Activated CD4-positive, CD25-positive, alpha-beta regulatory T cell treated with anti-CD3 and anti-CD28 coated beads, Interleukin-2, amount 50 U/mL, for 24 hours (primary cell): ENCODE measurements around the gene CMSS1.

Source experiments
- ATAC-seq, 2 donors: fragments of 150-1000 bp; cut with Tn5 transposase; one replicate each; pipeline ENCODE4 v1.10.0; 2021; ENCODE audit warnings: mild to moderate bottlenecking in 1 of 2, moderate library complexity in 1 of 2

The CMSS1 gene

DNA sequence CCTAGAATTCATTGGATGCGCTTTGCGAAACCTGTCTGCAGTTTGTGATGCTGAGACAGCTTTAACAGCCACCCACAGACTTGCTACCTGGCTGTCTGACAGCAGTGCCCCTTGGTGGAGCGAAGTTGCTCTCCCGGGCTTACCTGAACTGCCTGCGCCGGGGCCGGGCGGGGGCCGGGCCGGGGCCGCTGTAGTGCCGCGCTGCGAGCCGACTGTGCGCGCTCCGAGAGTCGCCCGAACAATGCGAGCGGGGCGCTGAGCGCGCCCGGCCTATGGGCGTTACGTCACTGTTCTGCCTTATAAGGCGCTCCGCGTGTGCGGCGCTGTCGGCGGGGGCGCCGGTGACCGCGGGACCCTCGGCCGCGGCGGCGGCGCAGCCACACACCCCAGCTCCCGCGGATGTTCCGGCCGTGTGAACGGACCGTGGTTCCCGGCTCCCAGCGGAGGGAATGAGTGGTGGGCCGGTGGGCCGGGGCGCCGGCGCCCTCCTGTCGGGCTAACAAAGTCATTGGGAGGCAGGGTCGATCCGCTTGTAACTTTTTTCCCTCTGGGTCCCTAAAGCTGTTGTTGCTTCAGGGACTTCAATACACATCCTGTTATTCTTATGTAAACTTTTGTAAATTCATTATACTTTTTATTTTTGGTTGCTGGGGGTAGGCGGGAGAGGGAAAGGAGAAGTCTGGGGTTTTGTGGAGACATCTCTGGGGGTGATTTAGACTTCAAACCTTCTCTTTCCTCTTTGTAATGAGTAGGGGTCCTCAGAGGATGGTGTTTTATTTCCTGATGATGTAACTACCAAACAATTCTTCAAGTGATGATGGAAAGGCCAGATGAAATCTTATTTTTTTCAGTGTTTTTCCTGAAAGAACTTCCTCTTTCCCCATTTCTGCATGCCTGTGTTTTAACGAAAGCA is 58.5 kb downstream of the CMSS1 start:
- ATAC-seq = peak; percentile 96

- ATAC-seq = no peak
These were observed 59.4 kb downstream of the CMSS1 start for GRCh38 chr3:99877031-99877579.

- ATAC-seq = peak; percentile 22 to 48
These were observed 60.3 kb downstream of the CMSS1 start for GRCh38 chr3:99878005-99878404.

DNA sequence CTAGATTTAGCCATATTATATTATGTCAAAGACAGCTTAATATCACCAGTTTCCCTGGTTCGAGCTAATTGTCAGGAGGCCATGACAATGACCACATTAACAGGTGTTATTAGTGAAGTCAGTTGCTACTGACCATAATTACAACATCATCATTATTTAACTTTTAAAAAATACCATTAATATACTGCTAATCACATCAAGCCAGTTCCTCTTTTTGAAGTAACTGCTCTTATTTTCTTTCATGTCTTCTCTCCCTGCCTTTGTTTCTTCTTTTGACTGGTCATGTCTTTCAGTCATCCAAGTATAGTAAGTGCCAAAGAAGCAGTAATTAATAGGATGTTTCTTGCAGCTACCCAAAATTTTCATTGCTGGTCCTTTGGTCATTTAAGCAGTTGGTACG is 61.6 kb downstream of the CMSS1 start:
- ATAC-seq = no peak

- no peak for ATAC-seq
These were observed 63.5 kb downstream of the CMSS1 start for GRCh38 chr3:99881121-99881524.

DNA sequence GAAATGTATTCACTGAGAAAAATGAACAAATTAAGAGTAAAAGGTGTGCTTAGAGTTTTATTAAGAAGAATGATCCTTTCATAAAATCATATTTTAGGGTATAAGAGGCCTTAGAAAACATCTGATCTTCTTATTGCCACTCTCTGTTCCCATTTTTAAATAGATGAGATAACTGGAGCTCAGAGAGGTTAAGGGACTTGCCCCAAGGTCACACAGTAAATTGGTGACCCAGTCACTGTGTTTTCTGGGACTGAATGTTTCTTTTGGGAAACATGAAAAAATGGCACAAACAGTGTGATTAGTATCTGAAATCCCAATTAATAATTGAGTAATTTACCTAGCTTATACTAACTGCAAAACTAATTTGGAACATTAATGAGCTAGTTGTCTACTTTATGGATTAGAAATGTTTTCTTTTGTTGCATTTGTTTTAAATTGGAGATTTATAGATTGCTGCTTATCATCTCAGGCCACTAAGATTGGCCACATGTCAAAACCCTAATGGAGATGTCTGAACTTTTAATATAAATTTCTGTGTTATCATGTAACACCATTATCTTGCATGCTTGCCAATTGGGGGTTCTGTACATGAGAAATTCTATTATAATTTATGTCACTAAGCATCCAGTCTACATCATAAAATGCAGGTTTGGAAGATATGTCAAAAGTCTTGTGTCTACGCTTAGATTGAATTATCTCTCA is 64.9 kb downstream of the CMSS1 start:
- no peak for ATAC-seq

DNA sequence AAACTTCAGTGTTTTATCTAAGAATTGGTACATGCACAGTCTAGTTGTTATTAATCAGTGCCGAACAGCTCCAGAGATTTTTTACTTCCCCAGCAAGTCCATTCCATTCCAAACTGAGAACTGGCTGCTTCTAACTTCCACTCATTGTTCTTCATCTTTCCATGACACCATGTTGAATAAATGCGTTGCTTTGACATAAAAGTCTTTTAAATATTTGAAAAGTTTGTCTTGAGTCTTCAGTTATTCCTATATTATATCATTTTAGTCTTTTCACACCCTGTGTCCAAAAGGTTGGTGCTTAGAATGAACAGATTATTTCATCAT is 65.4 kb downstream of the CMSS1 start:
- ATAC-seq = no peak

- no peak for ATAC-seq
These were observed 66.0 kb downstream of the CMSS1 start for GRCh38 chr3:99883693-99884092.

- ATAC-seq = no peak
These were observed 66.8 kb downstream of the CMSS1 start for GRCh38 chr3:99884484-99884883.

DNA sequence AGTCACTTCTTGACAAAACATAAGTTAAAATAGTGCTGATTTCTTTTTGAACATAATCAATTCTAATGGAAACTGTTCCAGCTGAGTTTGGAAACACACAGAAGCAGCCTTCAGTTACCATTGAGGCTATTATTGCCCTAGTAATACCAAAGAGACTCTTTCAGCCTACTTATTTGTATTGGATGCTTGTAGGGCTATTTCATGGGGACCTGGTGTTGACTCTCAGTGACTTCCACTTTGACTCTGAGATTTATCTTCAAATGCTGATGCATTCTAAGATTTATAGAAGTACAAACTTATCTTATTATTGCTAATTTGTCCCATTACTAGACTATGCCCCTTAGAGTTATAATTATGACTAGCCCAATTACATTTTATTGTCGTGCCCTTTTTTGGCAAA is 67.4 kb downstream of the CMSS1 start:
- no peak for ATAC-seq

- ATAC-seq = no peak
These were observed 68.2 kb downstream of the CMSS1 start for GRCh38 chr3:99885851-99886250.

GRCh38 chr3:99891610-99892285 is 74.1 kb downstream of the CMSS1 start:
- ATAC-seq = no peak

DNA sequence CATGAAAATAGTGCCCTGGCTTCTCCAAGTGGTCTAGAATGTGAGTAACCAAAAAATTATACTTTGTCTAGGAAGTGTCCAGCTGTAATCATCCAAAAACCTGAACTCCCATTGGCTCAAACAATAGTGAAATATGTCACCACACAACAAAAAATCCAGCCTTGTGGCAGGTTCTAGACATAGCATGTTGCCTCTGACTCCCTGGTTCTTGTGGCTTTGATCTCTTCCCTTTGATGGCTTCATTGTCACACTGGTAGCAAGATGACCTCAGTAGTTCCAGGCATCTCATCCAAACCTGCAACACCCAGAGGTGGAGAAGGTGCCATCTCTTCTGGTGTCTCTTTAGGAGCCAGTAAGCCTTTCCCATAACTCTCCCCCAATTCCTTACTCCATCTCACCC is 74.7 kb downstream of the CMSS1 start:
- ATAC-seq = no peak

DNA sequence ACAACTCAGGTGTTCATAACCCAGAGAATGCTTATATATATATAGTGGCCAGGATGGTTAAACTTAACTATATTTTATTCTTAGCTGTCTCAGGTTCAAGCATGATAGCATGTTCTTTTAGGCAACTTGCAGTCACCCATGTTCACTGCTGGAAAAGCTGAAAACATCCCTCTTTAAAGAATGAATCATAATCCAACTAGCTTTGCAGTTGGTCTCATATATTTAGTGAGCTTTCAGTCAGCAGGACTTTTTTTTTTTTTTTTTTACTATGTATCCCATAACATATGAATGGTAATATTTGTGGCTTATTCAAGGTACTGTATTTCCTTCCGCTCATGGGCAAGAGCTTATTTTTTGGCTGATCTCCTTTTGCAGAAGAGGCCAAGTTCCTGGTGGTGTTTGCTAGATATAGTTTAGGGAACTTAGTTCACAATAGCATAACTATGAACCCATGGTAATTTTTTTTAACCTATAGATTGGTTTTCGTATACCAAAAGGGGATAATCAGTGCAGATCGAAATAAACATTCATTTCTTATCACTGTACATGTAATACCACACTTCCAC is 77.6 kb downstream of the CMSS1 start:
- no peak for ATAC-seq

GRCh38 chr3:99895703-99896441 is 78.2 kb downstream of the CMSS1 start:
- ATAC-seq = no peak

GRCh38 chr3:99896482-99896881 is 78.8 kb downstream of the CMSS1 start:
- no peak for ATAC-seq

GRCh38 chr3:99899603-99900002 is 81.9 kb downstream of the CMSS1 start:
- ATAC-seq = no peak

DNA sequence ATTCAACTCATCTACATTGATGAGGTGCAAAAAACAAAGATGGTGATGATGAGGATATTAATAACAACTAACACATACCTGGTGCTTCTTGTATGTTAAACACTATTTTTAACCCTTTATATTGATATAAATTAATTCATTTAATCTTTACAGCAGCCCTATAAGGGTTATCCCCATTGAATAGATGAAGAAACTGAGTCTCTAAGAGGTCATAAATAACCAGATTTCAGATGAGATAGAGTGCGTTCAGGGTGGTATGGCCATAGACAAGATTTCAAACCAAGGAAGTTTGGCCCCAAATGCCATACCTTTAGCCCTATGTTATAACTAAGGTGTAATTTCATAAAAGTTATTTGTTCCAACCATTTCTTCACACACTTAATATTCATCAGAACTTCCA is 82.6 kb downstream of the CMSS1 start:
- ATAC-seq = no peak

DNA sequence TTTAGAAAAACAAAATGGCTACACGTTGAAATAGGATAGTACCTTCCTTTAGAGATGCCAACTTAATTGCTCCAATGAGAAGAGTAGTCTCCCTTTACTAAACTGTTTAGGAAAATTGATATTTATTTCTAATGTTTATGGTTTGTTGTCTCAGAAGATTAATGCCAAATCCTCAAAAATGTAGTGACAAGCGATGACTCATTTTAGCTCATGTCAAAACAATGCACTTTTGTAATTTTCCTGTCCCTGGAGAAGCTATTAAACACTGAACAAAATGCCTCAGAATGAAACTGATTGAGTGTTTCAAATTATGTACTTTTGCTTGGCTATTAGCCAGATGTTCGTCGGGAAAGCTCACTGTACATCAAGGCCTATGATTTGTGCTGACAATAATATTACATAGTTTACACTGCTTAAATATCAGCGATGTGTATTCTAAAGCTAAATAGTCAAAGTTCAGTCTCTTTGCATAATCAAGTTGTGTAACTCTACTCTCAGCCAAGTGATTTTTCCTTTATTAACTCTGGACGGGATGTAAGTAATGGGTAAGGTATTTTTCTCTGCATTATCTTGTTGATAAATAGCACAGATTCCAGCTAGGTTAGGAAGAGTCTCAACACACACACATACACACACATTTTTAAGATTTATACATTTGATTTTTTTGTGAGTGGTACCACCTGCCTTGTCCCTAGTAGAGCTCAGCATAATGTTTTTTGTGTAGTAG is 83.7 kb downstream of the CMSS1 start:
- no peak for ATAC-seq

GRCh38 chr3:99902091-99902490 is 84.4 kb downstream of the CMSS1 start:
- no peak for ATAC-seq

DNA sequence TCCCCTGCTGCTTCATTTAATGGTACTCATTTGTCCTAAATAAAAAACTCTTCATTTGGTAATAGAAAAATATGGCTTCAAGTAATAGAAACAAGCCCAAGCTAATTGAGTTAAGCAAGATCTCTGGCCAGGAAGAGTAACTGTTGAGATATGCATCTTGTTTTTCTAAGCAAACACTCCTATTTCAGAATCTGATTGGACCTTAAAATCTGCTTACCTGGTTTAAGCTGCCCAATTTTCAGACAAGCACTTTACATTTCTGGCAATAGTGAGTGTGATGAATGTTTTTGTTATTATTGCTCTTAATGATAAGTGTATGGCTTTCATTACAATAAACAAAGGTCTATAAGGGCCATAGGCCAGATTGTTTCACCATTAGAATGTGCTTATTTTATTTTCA is 86.2 kb downstream of the CMSS1 start:
- no peak for ATAC-seq
